ENCODE data around the gene PRODH. TPM values are rescaled to one million over a fixed set of nuclear protein-coding genes. Genes with fewer than 3 reads are reported as not detected.

Gene PRODH
- total and polyA plus RNA-seq, 2 experiments from 2014 or later: 10.0 to 67.4 TPM

DNA sequence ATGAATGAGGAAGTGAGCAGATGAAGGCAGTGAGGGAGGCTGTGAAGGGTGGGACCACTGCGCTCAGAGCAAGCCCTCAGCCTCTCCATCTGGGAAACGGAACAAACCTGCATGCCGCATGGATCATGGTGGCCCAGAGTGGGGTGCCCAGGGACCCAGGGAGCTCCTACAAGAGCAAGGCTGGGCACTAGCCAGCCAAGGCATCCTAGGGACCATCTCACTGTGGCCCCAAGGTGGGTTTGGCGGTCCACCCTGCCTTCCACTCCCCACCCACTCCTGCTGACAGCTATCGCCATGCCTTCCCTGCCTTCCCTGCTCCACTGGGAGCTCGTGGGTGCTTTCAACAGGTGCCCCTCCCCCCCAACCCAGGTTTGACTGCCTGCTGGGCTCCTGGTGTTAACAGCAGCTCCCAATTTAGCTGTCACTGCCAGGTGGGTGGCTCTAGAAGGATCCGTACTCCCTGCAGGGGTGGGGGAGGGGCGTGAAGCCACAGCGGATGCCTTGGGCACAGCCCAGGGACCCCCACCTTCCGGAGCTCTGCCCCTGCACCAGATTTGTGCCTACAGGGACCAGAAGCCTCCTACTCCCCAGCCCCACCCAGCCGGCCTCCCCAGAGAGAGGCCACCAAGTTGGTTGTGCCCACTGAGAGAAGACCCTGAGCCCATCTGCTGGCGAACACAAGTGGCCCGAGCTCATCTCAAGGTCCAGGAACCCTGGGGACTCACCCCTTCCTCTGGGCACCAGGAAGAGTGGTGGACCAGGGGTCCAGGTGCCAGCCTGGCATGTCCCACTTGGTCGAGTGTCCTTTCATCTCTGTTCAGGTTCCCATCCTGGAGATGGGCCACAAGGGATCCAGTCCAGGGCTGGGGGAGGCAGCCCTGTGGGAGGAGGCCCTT lies 29.7 kb upstream of the PRODH start:
- no peaks in the 10 kb centered on the region for H4K20me1 ChIP-seq (replicated peaks; ENCODE audit: insufficient read depth)
- Mint-ChIP-seq H3K4me1 (peaks cover 3% of the 10 kb centered on the region; the same call in 1 of the 3 replicates), H3K27ac (no peak overlapping the region), H3K9me3 (no peaks in the 10 kb centered on the region), H3K36me3 (ENCODE audit: low read depth) (no peaks in the 10 kb centered on the region), H3K4me3 (no peak overlapping the region), H3K27me3 (ENCODE audit: insufficient read depth, low read depth, poor library complexity) (peaks cover 4% of the 10 kb centered on the region)
- no peaks in the 10 kb centered on the region for H3K27me3 ChIP-seq (ENCODE audit: insufficient read depth)
- no peak for ATAC-seq
- TF ChIP-seq ZNF462 (CRISPR knock-in tag; IDR thresholded peaks at IDR 0.05) (no peak), EZH2 (IDR thresholded peaks at IDR 0.05; ENCODE audit: low read depth, unreplicated experiment) (no peak), STAT1 (IDR thresholded peaks at IDR 0.05; ENCODE audit: unreplicated experiment) (no peak), POLR2AphosphoS5 (IDR thresholded peaks at IDR 0.05; ENCODE audit: low read depth) (no peak), ZNF114 (CRISPR knock-in tag; IDR thresholded peaks at IDR 0.05) (no peak), CREB1 (CRISPR knock-in tag; IDR thresholded peaks at IDR 0.05; ENCODE audit: low read depth) (no peak), EZH2phosphoT487 (IDR thresholded peaks at IDR 0.05; ENCODE audit: unreplicated experiment) (no peak), ZNF331 (CRISPR knock-in tag; IDR thresholded peaks at IDR 0.05; ENCODE audit: low read depth) (no peak), NANOG (IDR thresholded peaks at IDR 0.05; ENCODE audit: borderline replicate concordance) (no peak), JUNB (IDR thresholded peaks at IDR 0.05; ENCODE audit: unreplicated experiment) (no peak)
- TF ChIP-seq, protein P1, sequence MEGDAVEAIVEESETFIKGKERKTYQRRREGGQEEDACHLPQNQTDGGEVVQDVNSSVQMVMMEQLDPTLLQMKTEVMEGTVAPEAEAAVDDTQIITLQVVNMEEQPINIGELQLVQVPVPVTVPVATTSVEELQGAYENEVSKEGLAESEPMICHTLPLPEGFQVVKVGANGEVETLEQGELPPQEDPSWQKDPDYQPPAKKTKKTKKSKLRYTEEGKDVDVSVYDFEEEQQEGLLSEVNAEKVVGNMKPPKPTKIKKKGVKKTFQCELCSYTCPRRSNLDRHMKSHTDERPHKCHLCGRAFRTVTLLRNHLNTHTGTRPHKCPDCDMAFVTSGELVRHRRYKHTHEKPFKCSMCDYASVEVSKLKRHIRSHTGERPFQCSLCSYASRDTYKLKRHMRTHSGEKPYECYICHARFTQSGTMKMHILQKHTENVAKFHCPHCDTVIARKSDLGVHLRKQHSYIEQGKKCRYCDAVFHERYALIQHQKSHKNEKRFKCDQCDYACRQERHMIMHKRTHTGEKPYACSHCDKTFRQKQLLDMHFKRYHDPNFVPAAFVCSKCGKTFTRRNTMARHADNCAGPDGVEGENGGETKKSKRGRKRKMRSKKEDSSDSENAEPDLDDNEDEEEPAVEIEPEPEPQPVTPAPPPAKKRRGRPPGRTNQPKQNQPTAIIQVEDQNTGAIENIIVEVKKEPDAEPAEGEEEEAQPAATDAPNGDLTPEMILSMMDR (conservative IDR thresholded peaks at IDR 0.05; ENCODE audit: low read depth in 2 of 2): no peak
- TF ChIP-seq, protein P2, sequence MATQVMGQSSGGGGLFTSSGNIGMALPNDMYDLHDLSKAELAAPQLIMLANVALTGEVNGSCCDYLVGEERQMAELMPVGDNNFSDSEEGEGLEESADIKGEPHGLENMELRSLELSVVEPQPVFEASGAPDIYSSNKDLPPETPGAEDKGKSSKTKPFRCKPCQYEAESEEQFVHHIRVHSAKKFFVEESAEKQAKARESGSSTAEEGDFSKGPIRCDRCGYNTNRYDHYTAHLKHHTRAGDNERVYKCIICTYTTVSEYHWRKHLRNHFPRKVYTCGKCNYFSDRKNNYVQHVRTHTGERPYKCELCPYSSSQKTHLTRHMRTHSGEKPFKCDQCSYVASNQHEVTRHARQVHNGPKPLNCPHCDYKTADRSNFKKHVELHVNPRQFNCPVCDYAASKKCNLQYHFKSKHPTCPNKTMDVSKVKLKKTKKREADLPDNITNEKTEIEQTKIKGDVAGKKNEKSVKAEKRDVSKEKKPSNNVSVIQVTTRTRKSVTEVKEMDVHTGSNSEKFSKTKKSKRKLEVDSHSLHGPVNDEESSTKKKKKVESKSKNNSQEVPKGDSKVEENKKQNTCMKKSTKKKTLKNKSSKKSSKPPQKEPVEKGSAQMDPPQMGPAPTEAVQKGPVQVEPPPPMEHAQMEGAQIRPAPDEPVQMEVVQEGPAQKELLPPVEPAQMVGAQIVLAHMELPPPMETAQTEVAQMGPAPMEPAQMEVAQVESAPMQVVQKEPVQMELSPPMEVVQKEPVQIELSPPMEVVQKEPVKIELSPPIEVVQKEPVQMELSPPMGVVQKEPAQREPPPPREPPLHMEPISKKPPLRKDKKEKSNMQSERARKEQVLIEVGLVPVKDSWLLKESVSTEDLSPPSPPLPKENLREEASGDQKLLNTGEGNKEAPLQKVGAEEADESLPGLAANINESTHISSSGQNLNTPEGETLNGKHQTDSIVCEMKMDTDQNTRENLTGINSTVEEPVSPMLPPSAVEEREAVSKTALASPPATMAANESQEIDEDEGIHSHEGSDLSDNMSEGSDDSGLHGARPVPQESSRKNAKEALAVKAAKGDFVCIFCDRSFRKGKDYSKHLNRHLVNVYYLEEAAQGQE (IDR thresholded peaks at IDR 0.05; ENCODE audit: unreplicated experiment): no peak
- TF ChIP-seq, protein P3, sequence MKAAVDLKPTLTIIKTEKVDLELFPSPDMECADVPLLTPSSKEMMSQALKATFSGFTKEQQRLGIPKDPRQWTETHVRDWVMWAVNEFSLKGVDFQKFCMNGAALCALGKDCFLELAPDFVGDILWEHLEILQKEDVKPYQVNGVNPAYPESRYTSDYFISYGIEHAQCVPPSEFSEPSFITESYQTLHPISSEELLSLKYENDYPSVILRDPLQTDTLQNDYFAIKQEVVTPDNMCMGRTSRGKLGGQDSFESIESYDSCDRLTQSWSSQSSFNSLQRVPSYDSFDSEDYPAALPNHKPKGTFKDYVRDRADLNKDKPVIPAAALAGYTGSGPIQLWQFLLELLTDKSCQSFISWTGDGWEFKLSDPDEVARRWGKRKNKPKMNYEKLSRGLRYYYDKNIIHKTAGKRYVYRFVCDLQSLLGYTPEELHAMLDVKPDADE (IDR thresholded peaks at IDR 0.05): no peak
- H3K79me2 ChIP-seq (replicated peaks; ENCODE audit: insufficient read depth): no peaks in the 10 kb centered on the region
- H3K9me2 ChIP-seq (ENCODE audit: insufficient read depth): no peaks in the 10 kb centered on the region
- no peak overlapping the region for H3K4me2 ChIP-seq
- H3K4me3 ChIP-seq: no peak overlapping the region
- no peaks in the 10 kb centered on the region for H3K36me3 ChIP-seq (ENCODE audit: insufficient read depth)
- no peaks in the 10 kb centered on the region for H3F3A ChIP-seq (replicated peaks; ENCODE audit: low read depth)
- DNase-seq (ENCODE audit: low spot score): no peak
- no peaks in the 10 kb centered on the region for H3K4me1 ChIP-seq (ENCODE audit: insufficient read depth)
- H2AFZ ChIP-seq: no peak overlapping the region
- H3K27ac ChIP-seq (ENCODE audit: low read depth): no peak overlapping the region

Data from GM23338 (cell line).